ENCODE data around the gene HDLBP.

HDLBP gene

GRCh38 chr2:241248289-241248688 is 67.2 kb downstream of the HDLBP start:
- no peak overlapping the region for H3K4me2 ChIP-seq (ENCODE audit: low read length)
- H3K27me3 ChIP-seq (ENCODE audit: low read depth, low read length), result no peaks in the 10 kb centered on the region
- H3K4me1 ChIP-seq (ENCODE audit: low read length), result peaks cover 7% of the 10 kb centered on the region; the same call in 1 of the 2 replicates
- H4K20me1 ChIP-seq (ENCODE audit: insufficient read depth, low read length), result no peaks in the 10 kb centered on the region
- H3K27ac ChIP-seq (ENCODE audit: low read length), result no peak overlapping the region
- no peaks in the 10 kb centered on the region for H3K79me2 ChIP-seq (ENCODE audit: low read length)
- no peak overlapping the region for H3K4me3 ChIP-seq (ENCODE audit: low read length)
- TF ChIP-seq CTCF (IDR thresholded peaks at IDR 0.05; ENCODE audit: low read depth, low read length) (no peak), EZH2phosphoT487 (IDR thresholded peaks at IDR 0.05; ENCODE audit: low read depth) (no peak)
- H3K9me3 ChIP-seq (ENCODE audit: insufficient read depth, low read length), result no peaks in the 10 kb centered on the region
- H3K36me3 ChIP-seq (replicated peaks; ENCODE audit: low read depth, low read length), result peaks cover 66% of the 10 kb centered on the region
- H3K9ac ChIP-seq (ENCODE audit: low read length), result no peak overlapping the region
- no peak overlapping the region for H2AFZ ChIP-seq (ENCODE audit: low read depth, low read length)

GRCh38 chr2:241244368-241244767 is 71.1 kb downstream of the HDLBP start:
- TF ChIP-seq CTCF (IDR thresholded peaks at IDR 0.05; ENCODE audit: low read depth, low read length), result no peak
- no peak for TF ChIP-seq EZH2phosphoT487 (IDR thresholded peaks at IDR 0.05; ENCODE audit: low read depth)
- no peak overlapping the region for H3K9ac ChIP-seq (ENCODE audit: low read length)
- peaks cover 60% of the 10 kb centered on the region for H3K36me3 ChIP-seq (replicated peaks; ENCODE audit: low read depth, low read length)
- peaks cover 7% of the 10 kb centered on the region; the same call in 1 of the 2 replicates for H3K4me1 ChIP-seq (ENCODE audit: low read length)
- no peaks in the 10 kb centered on the region for H3K9me3 ChIP-seq (ENCODE audit: insufficient read depth, low read length)
- no peak overlapping the region for H2AFZ ChIP-seq (ENCODE audit: low read depth, low read length)
- H3K4me3 ChIP-seq (ENCODE audit: low read length), result no peak overlapping the region
- H3K4me2 ChIP-seq (ENCODE audit: low read length), result no peak overlapping the region
- H3K27ac ChIP-seq (ENCODE audit: low read length), result no peak overlapping the region
- H3K27me3 ChIP-seq (ENCODE audit: low read depth, low read length), result no peaks in the 10 kb centered on the region
- no peaks in the 10 kb centered on the region for H3K79me2 ChIP-seq (ENCODE audit: low read length)
- H4K20me1 ChIP-seq (ENCODE audit: insufficient read depth, low read length), result no peaks in the 10 kb centered on the region

- H2AFZ ChIP-seq (ENCODE audit: low read depth, low read length), result no peak overlapping the region
- H3K79me2 ChIP-seq (ENCODE audit: low read length), result no peaks in the 10 kb centered on the region
- no peaks in the 10 kb centered on the region for H4K20me1 ChIP-seq (ENCODE audit: insufficient read depth, low read length)
- no peak overlapping the region for H3K9ac ChIP-seq (ENCODE audit: low read length)
- H3K36me3 ChIP-seq (replicated peaks; ENCODE audit: low read depth, low read length), result peaks cover 50% of the 10 kb centered on the region
- H3K4me2 ChIP-seq (ENCODE audit: low read length), result no peak overlapping the region
- H3K27me3 ChIP-seq (ENCODE audit: low read depth, low read length), result no peaks in the 10 kb centered on the region
- H3K9me3 ChIP-seq (ENCODE audit: insufficient read depth, low read length), result no peaks in the 10 kb centered on the region
- H3K4me1 ChIP-seq (ENCODE audit: low read length), result peaks cover 7% of the 10 kb centered on the region; the same call in 1 of the 2 replicates
- H3K4me3 ChIP-seq (ENCODE audit: low read length), result no peak overlapping the region
- no peak overlapping the region for H3K27ac ChIP-seq (ENCODE audit: low read length)
- TF ChIP-seq EZH2phosphoT487 (IDR thresholded peaks at IDR 0.05; ENCODE audit: low read depth), result no peak
Observed at GRCh38 chr2:241242306-241242705, 73.2 kb downstream of the HDLBP start.

GRCh38 chr2:241241669-241242068 is 73.8 kb downstream of the HDLBP start:
- no peak overlapping the region for H2AFZ ChIP-seq (ENCODE audit: low read depth, low read length)

More at GRCh38 chr2:241241669-241242068, 73.8 kb downstream of the HDLBP start:
- Histone ChIP-seq H3K9ac (ENCODE audit: low read length) (no peak overlapping the region), H3K4me3 (ENCODE audit: low read length) (no peak overlapping the region), H3K9me3 (ENCODE audit: insufficient read depth, low read length) (no peaks in the 10 kb centered on the region), H3K27ac (ENCODE audit: low read length) (no peak overlapping the region), H3K36me3 (replicated peaks; ENCODE audit: low read depth, low read length) (peaks cover 45% of the 10 kb centered on the region), H3K4me2 (ENCODE audit: low read length) (no peak overlapping the region), H3K79me2 (ENCODE audit: low read length) (no peaks in the 10 kb centered on the region), H3K4me1 (ENCODE audit: low read length) (peaks cover 7% of the 10 kb centered on the region; the same call in 1 of the 2 replicates), H3K27me3 (ENCODE audit: low read depth, low read length) (no peaks in the 10 kb centered on the region), H4K20me1 (ENCODE audit: insufficient read depth, low read length) (no peaks in the 10 kb centered on the region)
- TF ChIP-seq CTCF (IDR thresholded peaks at IDR 0.05; ENCODE audit: low read depth, low read length), result no peak
- TF ChIP-seq EZH2phosphoT487 (IDR thresholded peaks at IDR 0.05; ENCODE audit: low read depth), result no peak

All from OCI-LY3 (cell line).